Measurements from ENCODE around the gene GPR55.

- TF ChIP-seq POLR2AphosphoS5 (IDR thresholded peaks at IDR 0.05) (no peak), POLR2A (IDR thresholded peaks at IDR 0.05) (no peak)
These were observed 419 bp upstream of the GPR55 start for GRCh38 chr2:230925443-230925878.
